GM19240 (cell line): ENCODE measurements around the gene EPO.
"Not testable (repeated sequence)": the region's sequence is repeated elsewhere in the genome, so short reads cannot be mapped to it uniquely, and the experiment has no call there.

ENCODE experiments used
- DNase-seq: peaks from one replicate; pipeline ENCODE4 v3.0.0; 2011; ENCODE audit warnings: low spot score; ENCODE audit not compliant: insufficient read length

EPO gene

GRCh38 chr7:100682991-100683658 is 37.1 kb upstream of the EPO start:
- no peak for DNase-seq

- DNase-seq: no peak
Measured at GRCh38 chr7:100683659-100684533, 36.4 kb upstream of the EPO start.

- DNase-seq: no peak
Measured at GRCh38 chr7:100684534-100685042, 35.7 kb upstream of the EPO start.

DNA sequence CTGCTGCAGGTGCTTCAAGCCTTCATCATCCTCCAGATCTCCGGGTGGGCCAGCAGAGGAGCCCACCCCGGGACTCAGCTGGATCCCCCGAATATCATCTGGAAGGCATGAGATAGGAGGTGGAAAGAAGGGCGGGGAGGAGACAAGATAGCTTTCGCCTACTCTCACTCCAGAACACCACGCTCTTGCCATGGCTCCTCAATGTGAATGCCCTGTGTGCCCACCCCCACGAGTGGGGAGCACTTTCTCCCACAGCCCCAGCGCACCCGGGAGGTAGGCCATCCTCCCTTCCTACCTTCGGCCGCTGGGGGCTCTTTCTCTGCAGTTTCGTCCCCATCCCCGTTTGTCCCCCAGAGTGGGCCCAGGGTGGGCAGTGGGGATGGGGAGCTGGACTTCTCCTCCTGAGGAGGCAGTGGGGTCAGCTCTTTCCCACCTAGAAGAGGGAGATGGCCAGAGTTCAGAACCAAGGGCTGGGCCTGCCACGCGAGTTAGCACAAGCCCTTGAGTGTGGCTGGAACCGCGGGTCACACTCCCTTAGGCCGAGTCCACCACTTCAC is 35.1 kb upstream of the EPO start:
- DNase-seq: no peak

- no peak for DNase-seq
Measured at GRCh38 chr7:100685631-100686145, 34.6 kb upstream of the EPO start.

DNA sequence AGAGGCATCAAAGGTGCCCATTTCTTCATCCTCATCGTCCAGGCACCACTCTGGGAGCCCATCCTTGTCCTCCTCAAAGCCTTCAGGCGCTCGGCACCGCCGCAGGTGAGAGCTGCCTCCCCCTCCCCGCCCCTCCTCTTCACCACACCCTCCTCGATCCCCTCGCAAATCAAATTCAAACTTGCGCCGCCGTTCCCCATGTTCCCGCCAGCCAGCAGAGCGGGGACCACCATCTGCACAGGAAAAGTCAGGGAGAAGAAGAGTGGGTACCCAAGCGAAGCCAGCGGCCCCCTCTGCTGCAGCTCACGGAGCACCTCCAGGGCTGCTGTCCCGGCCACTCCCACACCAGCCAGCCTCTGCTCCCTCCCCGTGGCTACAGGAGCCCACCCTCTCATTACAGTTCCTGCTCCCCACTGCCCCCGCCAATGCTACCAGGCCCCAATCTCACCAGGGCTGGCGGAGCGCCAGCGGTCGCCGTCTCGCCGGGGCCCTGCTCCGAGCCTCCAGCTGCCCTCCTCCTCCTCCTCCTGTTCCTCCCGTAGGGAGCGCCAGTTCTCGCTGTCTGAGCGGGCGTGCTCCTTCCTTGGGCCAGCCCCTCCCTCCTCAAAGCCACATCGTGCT is 34.0 kb upstream of the EPO start:
- DNase-seq: no peak

DNA sequence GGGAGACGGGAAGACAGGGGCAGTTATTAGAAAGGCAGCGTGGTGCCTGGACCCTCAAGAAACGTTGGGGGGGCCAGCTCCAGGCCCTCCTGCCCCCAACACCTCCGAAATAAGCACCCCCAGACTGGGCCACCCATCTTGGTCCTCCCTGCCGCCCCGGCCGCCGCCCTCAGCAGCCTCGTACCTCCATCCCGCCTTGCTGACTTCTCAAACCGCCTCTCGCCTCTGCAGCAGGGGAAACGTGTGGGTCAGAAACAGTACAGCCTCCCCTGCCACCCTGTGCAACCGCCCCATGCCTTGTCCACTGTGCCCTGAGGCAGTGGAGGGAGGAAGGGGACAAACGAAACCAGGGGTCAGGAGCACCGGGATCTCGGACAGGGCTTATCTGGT is 33.5 kb upstream of the EPO start:
- no peak for DNase-seq

DNA sequence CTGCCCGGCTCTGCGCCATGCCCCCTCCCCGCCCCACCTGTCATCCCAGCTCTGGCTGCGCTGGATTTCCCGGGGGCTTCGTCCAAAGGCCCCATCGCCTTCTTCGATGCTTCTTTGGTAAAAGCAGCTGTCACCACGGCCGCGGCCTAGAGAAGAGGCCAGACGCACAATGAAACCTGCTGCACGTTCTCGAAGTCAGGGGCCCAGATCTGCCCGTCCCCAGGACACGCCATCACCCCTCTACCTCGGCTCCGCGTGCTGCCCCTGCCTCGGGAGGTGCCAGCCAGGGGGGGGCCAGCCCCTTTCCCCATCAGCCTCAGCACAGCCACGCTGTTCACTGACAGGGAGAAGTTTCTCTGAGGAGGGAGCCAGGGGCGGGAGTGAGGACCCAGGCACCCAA is 33.0 kb upstream of the EPO start:
- no peak for DNase-seq

DNA sequence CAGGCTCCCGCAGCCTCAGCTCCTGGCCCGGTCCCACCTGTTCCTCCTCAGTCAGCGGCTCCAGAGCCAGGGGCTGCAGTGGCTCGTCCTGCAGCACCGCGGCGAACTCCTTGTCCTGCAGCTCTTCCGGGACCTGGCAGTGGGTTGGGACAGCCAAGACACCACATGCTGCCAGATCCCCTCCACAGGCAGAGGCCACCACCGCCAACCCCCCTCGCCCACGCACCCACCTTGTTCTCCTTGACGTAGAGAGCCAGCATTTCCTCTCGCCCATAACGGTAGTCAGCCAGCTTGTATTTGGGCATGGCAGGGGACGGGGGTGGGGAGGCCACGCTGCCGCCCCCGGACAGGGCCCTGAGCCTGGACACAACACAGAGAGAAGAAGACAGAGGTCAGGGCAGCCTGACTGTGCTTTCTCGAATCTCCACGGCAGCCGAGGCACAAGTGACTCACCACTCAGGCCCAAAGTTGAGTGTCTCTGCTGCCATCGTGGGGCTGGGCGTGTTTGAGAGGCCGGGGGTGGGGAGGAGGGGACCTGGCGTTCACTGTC is 32.4 kb upstream of the EPO start:
- DNase-seq: no peak

GRCh38 chr7:100688326-100688860 is 31.9 kb upstream of the EPO start:
- no peak for DNase-seq

GRCh38 chr7:100689230-100690135 is 30.8 kb upstream of the EPO start:
- DNase-seq: no peak

GRCh38 chr7:100691676-100692577 is 28.3 kb upstream of the EPO start:
- DNase-seq: peak; percentile 92

DNA sequence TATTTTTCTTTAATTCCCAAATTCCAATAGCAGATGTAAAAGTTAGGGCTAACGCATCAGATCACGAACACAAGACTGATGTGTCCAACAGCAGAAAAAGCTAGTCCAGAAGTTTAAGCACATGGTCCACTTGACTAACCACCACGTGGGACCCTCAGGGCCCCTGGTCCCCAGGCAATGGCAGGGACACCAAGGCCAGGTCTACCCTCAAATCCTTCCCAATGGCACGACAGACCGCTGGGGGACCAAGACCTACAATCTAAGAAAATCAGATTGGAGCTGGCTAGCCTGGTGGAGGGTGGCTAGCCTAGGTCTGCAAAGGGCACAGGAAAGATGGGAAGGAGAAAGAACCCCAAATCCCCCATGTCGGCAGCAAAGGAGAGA is 27.7 kb upstream of the EPO start:
- no peak for DNase-seq

DNA sequence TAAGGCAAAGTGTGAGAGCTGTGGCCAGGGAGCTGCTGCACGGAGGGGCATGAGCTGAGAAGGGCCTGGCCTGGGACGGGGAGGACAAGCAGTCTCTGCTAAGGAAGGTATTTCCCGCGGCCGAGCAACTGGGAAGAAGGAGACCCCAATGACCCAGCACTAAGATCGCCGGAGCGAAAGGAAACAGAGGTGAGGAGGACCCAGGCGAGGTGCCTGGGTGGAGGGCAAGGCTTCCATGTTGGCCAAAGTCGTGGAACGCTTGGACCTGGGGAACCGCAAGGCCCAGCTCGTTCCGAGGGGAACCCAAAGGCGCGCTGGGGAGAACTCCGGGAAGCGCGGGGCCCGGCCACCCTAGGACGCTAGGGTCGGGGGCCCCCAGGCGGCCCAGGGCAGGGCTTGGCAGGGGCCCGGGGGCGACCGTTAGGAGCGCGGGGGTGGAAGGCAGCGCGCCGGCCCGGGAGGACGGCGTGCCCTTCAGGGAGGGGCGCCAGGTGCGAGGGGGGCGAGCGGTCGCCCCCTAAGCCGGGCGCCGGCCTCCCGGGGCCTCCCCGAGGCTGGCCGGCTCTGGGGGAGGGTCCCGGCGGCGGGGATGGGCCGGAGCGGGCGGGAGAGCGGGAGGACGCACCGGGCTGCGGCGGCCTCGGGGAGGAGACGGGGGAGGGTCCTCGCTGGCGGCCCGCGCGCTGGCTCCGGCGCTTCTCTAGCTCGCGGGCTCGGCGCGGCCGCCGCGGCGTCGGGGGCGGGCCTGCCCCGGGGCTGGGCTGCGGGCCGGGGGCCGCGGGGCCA is 26.8 kb upstream of the EPO start:
- no peak for DNase-seq

DNA sequence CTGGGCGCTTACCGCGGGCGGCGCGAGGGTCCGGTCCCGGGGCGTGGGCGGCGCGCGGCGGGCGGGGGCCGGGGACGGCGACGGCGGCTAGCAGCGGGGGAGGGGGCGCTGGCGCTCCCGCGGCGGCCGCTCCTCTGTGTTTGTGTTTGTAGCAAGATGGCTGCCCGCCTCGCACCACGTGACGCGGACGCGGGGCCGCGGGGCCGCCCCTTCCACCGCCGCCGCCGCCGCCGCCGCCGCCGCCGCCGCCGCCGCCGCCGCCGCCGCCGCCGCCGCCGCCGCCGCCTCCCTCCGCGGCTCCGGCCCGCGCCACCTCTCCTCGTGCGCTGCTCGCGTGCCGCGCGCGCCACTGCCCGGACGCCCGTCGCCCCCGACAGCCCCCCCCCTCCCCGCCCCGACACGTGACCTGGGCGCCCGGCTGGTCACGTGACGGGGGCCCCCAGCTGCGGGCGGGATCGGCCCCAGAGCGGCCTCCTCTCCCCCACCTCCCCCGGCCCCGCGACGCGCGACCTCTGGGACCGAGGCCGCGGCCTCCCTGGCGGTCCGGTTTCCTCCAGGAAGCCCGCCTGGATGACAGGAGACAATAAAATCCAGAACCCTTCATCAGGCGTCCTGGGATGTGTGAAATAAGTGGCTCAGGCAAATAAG is 26.0 kb upstream of the EPO start, which contains the start of gene GIGYF1:
Gene GIGYF1, minus strand, starts transcription at position 153 of the 648 bp plus-strand sequence. CDS start 6,012 bp downstream, outside the sequence.
- DNase-seq: peak; percentile 81

GRCh38 chr7:100696123-100696521 is 24.1 kb upstream of the EPO start:
- no peak for DNase-seq

- no peak for DNase-seq
Measured at GRCh38 chr7:100699018-100699417, 21.2 kb upstream of the EPO start.

GRCh38 chr7:100701089-100701488 is 19.2 kb upstream of the EPO start:
- DNase-seq: not testable (repeated sequence)
